Eye (tissue), 1 donor: ENCODE measurements around the gene SELENOW.
"Not testable (repeated sequence)": the region's sequence is repeated elsewhere in the genome, so short reads cannot be mapped to it uniquely, and the experiment has no call there.

Experiments
- DNase-seq: peaks from one replicate; pipeline ENCODE4 v3.0.0-alpha.2; 2015

Gene SELENOW

DNA sequence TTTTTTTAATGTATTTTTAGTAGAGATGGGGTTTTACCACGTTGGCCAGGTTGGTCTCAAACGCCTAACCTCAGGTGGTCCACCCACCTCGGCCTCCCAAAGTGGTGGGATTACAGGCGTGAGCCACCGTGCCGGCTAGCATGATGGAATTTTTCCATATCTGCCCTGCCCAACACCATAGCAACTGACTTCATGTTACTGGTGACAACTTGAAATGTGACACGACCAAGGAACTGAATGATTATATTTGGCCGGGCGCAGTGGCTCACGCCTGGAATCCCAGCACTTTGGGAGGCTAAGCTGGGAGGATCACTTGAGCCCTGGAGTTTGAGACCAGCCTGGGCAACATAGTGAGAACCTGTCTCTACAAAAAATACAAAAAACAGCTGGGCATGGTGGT lies 8.8 kb downstream of the SELENOW start:
- DNase-seq = not testable (repeated sequence)

- not testable (repeated sequence) for DNase-seq
Measured at GRCh38 chr19:47789811-47790210, 11.3 kb downstream of the SELENOW start.

DNA sequence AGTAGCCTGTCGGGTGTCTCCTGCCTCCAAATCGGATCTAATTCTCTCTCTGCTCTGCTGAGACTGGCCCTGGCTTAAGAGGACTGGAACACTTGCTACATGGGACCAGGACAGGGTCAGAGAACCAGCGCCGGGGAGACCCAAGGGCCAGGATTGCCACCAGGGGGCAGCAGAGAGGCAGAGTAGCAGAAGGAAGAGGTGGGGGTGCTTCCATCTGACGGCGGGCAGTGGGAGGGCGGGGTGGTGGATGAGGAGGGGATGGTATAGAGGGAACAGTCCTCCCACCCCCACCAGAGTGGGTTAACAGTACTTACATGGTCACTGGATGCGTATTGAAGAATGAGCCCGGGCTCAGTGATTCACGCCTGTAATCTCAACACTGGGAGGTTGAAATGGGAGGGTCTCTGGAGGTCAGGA lies 11.9 kb downstream of the SELENOW start:
- peak; percentile 89 for DNase-seq

DNA sequence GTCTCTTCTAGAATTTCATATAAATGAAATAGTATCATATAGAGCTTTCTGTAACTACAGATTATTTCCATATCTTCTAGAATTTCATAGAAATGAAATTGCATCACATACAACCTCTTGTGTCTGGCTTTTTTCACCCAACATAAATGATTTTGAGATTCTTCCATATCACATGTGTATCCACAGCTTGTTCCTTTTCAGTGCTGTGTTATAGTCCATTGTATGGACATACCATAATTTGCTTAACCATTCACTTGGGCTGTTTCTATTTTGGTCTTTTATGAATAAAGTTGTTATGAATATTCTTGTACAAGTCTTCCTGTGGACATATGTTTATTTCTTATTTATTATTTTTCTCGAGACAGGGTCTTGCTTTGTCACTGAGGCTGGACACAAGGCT lies 14.1 kb downstream of the SELENOW start:
- no peak for DNase-seq

- no peak for DNase-seq
Measured at GRCh38 chr19:47794526-47794925, 16.0 kb downstream of the SELENOW start.

DNA sequence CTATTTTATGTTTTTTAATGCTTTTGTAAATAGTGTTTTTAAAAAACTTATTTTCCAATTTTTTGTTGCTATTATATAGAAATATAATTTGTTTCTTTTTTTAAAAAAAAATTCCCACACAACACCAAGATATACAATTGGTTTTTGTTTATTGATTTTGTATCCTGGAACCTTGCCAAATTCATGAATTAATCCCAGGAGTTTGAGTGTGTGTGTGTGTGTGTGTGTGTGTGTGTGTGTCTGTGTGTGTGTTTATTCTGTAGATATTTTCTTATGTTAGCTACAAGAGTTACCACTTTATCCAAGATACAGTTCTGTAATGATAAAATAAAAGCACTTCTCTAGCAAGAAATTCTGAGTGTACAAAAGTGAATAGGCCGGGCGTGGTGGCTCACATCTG lies 18.3 kb downstream of the SELENOW start:
- no peak for DNase-seq

- DNase-seq = no peak
Measured at GRCh38 chr19:47797996-47798903, 19.7 kb downstream of the SELENOW start.

GRCh38 chr19:47798904-47799266 lies 20.4 kb downstream of the SELENOW start:
- no peak for DNase-seq

DNA sequence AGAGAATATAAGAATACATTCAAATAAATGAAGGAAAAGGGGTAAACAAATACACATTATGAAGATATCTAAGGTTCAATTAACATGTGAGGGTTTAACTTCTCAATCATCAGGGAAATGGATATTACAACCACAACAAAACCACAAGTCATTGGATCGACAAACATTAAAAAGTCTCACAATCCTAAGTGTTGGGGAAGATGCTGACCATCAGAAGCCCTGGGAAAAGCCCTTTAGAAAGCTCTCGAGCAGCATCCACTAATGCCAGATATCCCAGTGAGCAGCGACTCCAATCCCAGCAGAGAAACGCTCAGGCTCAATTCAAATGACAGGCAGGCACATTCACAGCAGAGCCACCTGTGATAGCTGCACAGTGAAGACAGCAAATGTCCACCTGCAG lies 22.8 kb downstream of the SELENOW start:
- DNase-seq = no peak

- DNase-seq = no peak
Measured at GRCh38 chr19:47802521-47803043, 24.1 kb downstream of the SELENOW start.

DNA sequence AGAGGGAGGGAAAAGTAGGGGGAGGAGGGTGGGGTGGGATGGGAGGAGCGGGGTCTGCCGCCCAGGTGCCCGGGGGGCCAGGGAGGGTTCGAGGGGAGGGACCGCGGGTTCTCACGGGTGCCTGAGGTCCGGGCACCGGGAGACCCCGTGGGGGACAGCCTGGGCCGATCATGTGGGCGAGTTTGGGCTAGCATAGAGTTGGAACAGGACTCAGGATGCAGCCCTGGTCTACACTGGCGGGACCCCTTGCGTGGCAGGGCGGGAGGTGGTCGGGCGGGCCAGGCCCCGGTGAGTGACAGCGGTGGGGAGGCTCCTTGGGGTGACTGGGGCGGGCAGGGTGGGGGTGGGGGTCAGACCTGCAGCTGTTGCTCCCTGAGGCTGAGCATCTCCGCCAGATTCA lies 24.6 kb downstream of the SELENOW start:
- not testable (repeated sequence) for DNase-seq

- not testable (repeated sequence) for DNase-seq
Measured at GRCh38 chr19:47803671-47804070, 25.2 kb downstream of the SELENOW start.

- DNase-seq = not testable (repeated sequence)
Measured at GRCh38 chr19:47804451-47804850, 25.9 kb downstream of the SELENOW start, which contains the start of gene TPRX1. Gene TPRX1, minus strand, starts transcription at chr19:47804551. Its CDS starts 12 bp downstream, at chr19:47804539.

GRCh38 chr19:47805313-47805712 lies 26.8 kb downstream of the SELENOW start:
- no peak for DNase-seq

GRCh38 chr19:47806435-47806834 lies 27.9 kb downstream of the SELENOW start:
- no peak for DNase-seq

- DNase-seq = peak; percentile 88
Measured at GRCh38 chr19:47813304-47813994, 34.9 kb downstream of the SELENOW start.

GRCh38 chr19:47813995-47814328 lies 35.5 kb downstream of the SELENOW start:
- DNase-seq = no peak

GRCh38 chr19:47816270-47816669 lies 37.8 kb downstream of the SELENOW start:
- not testable (repeated sequence) for DNase-seq

DNA sequence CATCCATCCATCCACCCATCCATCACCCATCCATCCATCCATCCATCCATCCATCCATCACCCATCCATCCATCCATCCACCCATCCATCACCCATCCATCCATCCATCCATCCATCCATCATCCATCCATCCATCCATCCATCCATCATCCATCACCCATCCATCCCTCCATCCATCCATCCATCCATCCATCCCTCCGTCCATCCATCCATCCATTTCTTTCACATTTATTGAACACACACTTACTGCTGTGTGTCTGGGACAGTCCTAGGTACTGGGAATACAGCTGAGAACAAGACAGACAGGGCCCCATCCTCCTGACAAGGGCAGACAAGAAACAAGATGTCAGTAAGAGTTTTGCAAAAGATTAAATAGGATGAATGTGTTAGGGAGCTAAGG lies 39.7 kb downstream of the SELENOW start:
- DNase-seq = not testable (repeated sequence)

DNA sequence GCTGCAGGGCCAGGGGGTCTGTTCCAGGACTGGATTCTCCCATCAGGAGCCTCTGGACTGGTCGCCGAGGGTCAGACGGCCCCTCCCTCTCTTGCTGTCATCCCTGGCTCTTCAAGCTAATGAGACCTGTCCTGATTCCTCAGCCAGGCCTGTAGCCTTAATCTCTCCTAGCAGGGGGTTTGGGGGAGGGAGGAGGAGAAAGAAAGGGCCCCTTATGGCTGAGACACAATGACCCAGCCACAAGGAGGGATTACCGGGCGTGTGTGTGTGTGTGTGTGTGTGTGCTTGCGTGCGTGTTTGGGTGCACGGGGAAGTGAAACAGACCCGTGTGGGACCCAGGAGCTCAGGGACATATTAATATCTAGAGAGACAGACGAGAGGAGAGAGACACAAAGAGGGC lies 41.4 kb downstream of the SELENOW start:
- DNase-seq = peak; percentile 91

DNA sequence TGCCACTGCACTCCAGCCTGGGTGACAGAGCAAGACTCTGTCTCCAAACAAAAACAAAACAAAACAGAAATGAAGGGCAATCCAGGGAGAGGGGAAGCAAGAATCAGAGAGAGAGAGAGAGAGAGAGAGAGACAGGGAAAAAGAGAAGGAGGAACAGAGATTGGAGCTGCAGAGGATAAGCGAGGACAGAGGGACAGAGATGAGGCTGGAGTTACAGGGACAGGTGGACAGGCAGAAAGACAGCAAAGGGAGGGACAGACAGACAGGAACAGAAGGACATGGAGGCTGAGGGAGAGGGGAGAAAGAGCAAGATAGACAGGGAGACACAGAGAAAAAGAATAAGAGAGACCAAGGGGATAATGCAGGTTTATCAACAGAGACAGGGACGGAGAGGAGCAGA lies 41.9 kb downstream of the SELENOW start:
- peak; percentile 38 for DNase-seq

GRCh38 chr19:47821460-47822020 lies 43.0 kb downstream of the SELENOW start, which contains the start of gene CRX:
Gene CRX, plus strand, starts transcription at chr19:47821937. Its CDS starts 12,507 bp downstream, at chr19:47834444.
- DNase-seq = peak; percentile 41

GRCh38 chr19:47824396-47824795 lies 45.9 kb downstream of the SELENOW start:
- no peak for DNase-seq
